Upper lobe of left lung (tissue), 6 donors: ENCODE results near the gene LRRC14B. TPM values are rescaled to one million over a fixed set of nuclear protein-coding genes. Genes with fewer than 3 reads are reported as not detected.

Experiments used
- ATAC-seq, 2 donors: fragments of 200-7000 bp; cut with Tn5 transposase; one replicate each; pipeline ENCODE4 v1.9.1; 2022; ENCODE audit warnings: mild to moderate bottlenecking in 2 of 2, moderate library complexity in 2 of 2; ENCODE audit not compliant: low FRiP score in 2 of 2
- DNase-seq, 2 donors: peaks; one replicate each; pipeline ENCODE4 v3.0.0-alpha.2; 2019 to 2020
- H3K27ac ChIP-seq, 4 donors: fragments of 200-600 bp; sonication (generic); one replicate each; pipeline ENCODE4 v1.5.1; 2016 to 2019
- H3K27me3 ChIP-seq, 4 donors: fragments of 200-600 bp; sonication (generic); one replicate each; pipeline ENCODE4 v1.5.1; 2017 to 2019
- H3K36me3 ChIP-seq, 4 donors: fragments of 200-600 bp; sonication (generic); one replicate each; pipeline ENCODE4 v1.5.1; 2016 to 2019
- H3K4me1 ChIP-seq, 4 donors: fragments of 200-600 bp; sonication (generic); one replicate each; pipeline ENCODE4 v1.5.1; 2018 to 2019
- H3K4me3 ChIP-seq, 4 donors: fragments of 200-600 bp; sonication (generic); one replicate each; pipeline ENCODE4 v1.5.1; 2017 to 2019; ENCODE audit warnings: mild to moderate bottlenecking in 2 of 4, moderate library complexity in 1 of 4
- H3K9me3 ChIP-seq, 4 donors: fragments of 200-600 bp; sonication (generic); one replicate each; pipeline ENCODE4 v1.5.1; 2018 to 2019
- CTCF ChIP-seq, 6 experiments: fragments of 450-650 bp in 4 of 6; fragments of 200-600 bp in 2 of 6; sonication (generic) in 2 of 6; IDR thresholded peaks; one replicate each; pipeline ENCODE4 v1.5.1; 2016 to 2019; ENCODE audit warnings: antibody characterized with exemption in 6 of 6
- EP300 ChIP-seq, 4 donors: sonication (generic); formaldehyde crosslinking; IDR thresholded peaks; one replicate each; pipeline ENCODE4 v1.5.1; 2017; ENCODE audit warnings: antibody characterized with exemption in 4 of 4, control low read depth in 2 of 4
- POLR2A ChIP-seq, 4 donors: fragments of 450-650 bp; IDR thresholded peaks; one replicate each; pipeline ENCODE4 v1.5.1; 2016 to 2017; ENCODE audit warnings: antibody characterized with exemption in 4 of 4, mild to moderate bottlenecking in 2 of 4
- POLR2AphosphoS5 ChIP-seq, 2 donors: sonication (generic); formaldehyde crosslinking; IDR thresholded peaks; one replicate each; pipeline ENCODE4 v1.5.1; 2017; ENCODE audit warnings: antibody characterized with exemption in 2 of 2
- WGBS, 2 donors: methylation state at CpG; one replicate each; pipeline ENCODE4 v1.1.5; 2017 to 2018; 5-methylcytosine and 5-hydroxymethylcytosine counted together
- total RNA-seq, 6 donors: library from RNA; depleted of rRNA in 4 of 6; stranded (reverse); fragments of >200 nt in 4 of 6; gene quantifications; one replicate each; pipeline versions ENCODE4 v1.1.0 to v1.2.1, GENCODE V29; 2016 to 2021
- donor health status: DM: no; HTN: no; CAD: no; lungs with moderate emphysema.
- donor health status: DM: no; HTN: yes; CAD: no; lungs with severe emphysema.

LRRC14B gene
- total RNA-seq, 6 donors from 2014 or later: not detected

GRCh38 chr5:166441-167372 lies 24.6 kb upstream of the LRRC14B start:
- no peak overlapping the region for H3K27ac ChIP-seq
- no peaks in the 10 kb centered on the region for H3K36me3 ChIP-seq
- H3K27me3 ChIP-seq: no peaks in the 10 kb centered on the region
- TF ChIP-seq POLR2AphosphoS5 (IDR thresholded peaks at IDR 0.05) (no peak), POLR2A (IDR thresholded peaks at IDR 0.05) (no peak), CTCF (IDR thresholded peaks at IDR 0.05) (no peak), EP300 (IDR thresholded peaks at IDR 0.05) (no peak)
- ATAC-seq: no peak
- peak in 1 of 2 donors; percentile 21 for DNase-seq
- H3K4me3 ChIP-seq: no peak overlapping the region
- WGBS, 2 donors: 83 to 90% methylated on average over 15 to 26 of the region's 27 CpGs
- H3K9me3 ChIP-seq: no peaks in the 10 kb centered on the region
- H3K4me1 ChIP-seq: peaks cover 0 to 15% (median 4%) of the 10 kb centered on the region in 4 donors

GRCh38 chr5:167511-167910 lies 23.8 kb upstream of the LRRC14B start:
- TF ChIP-seq POLR2A (IDR thresholded peaks at IDR 0.05) (no peak), POLR2AphosphoS5 (IDR thresholded peaks at IDR 0.05) (no peak), EP300 (IDR thresholded peaks at IDR 0.05) (no peak), CTCF (IDR thresholded peaks at IDR 0.05) (no peak)
- DNase-seq: peak in 1 of 2 donors; percentile 12
- no peak overlapping the region for H3K4me3 ChIP-seq
- ATAC-seq: no peak
- H3K9me3 ChIP-seq: no peaks in the 10 kb centered on the region
- WGBS, 2 donors: 89 to 93% methylated on average over 3 to 7 of the region's 7 CpGs
- no peak overlapping the region for H3K27ac ChIP-seq
- H3K27me3 ChIP-seq: no peaks in the 10 kb centered on the region
- H3K36me3 ChIP-seq: no peaks in the 10 kb centered on the region
- H3K4me1 ChIP-seq: peaks cover 0 to 15% (median 4%) of the 10 kb centered on the region in 4 donors

GRCh38 chr5:167982-168660 lies 23.2 kb upstream of the LRRC14B start:
- Histone ChIP-seq H3K4me1 (peaks cover 0 to 15% (median 4%) of the 10 kb centered on the region in 4 donors), H3K36me3 (no peaks in the 10 kb centered on the region), H3K4me3 (no peak overlapping the region), H3K27me3 (no peaks in the 10 kb centered on the region), H3K27ac (no peak overlapping the region), H3K9me3 (no peaks in the 10 kb centered on the region)
- DNase-seq (peak in 1 of 2 donors; percentile 11), ATAC-seq (peak; percentile 30 to 31)
- TF ChIP-seq CTCF (IDR thresholded peaks at IDR 0.05): no peak
- WGBS, 2 donors: 68 to 80% methylated on average over 8 to 18 of the region's 18 CpGs

GRCh38 chr5:169071-169727 lies 22.1 kb upstream of the LRRC14B start:
- Histone ChIP-seq H3K27me3 (no peaks in the 10 kb centered on the region), H3K4me1 (peaks cover 0 to 15% (median 4%) of the 10 kb centered on the region in 4 donors), H3K36me3 (no peaks in the 10 kb centered on the region), H3K4me3 (no peak overlapping the region), H3K9me3 (no peaks in the 10 kb centered on the region), H3K27ac (no peak overlapping the region)
- WGBS, 2 donors: 60 to 66% methylated on average over 26 to 32 of the region's 32 CpGs
- TF ChIP-seq POLR2A (IDR thresholded peaks at IDR 0.05) (no peak), POLR2AphosphoS5 (IDR thresholded peaks at IDR 0.05) (no peak), CTCF (IDR thresholded peaks at IDR 0.05) (no peak), EP300 (IDR thresholded peaks at IDR 0.05) (no peak)
- DNase-seq (peak; percentile 20 to 91), ATAC-seq (peak; percentile 47 to 48)
